Ascending aorta (tissue), 2 donors: ENCODE measurements around the gene GFRA1. TPM values are rescaled to one million over a fixed set of nuclear protein-coding genes. Genes with fewer than 3 reads are reported as not detected.

Experiments used
- DNase-seq, 2 donors: peaks; one replicate each; pipeline ENCODE4 v3.0.0-alpha.2; 2019; ENCODE audit warnings: low spot score in 2 of 2
- H3K27ac ChIP-seq, 2 donors: fragments of 200-600 bp; sonication (generic); one replicate each; pipeline ENCODE4 v1.5.1; 2016 to 2017; ENCODE audit warnings: mild to moderate bottlenecking in 1 of 2
- H3K27me3 ChIP-seq: fragments of 200-600 bp; sonication (generic); one replicate; pipeline ENCODE4 v1.5.1; 2017
- H3K36me3 ChIP-seq, 2 donors: fragments of 200-600 bp; sonication (generic); one replicate each; pipeline ENCODE4 v1.5.1; 2016
- H3K4me1 ChIP-seq, 2 donors: fragments of 200-600 bp; sonication (generic); one replicate each; pipeline ENCODE4 v1.5.1; 2016 to 2017; ENCODE audit warnings: mild to moderate bottlenecking in 1 of 2
- H3K4me3 ChIP-seq, 2 donors: fragments of 200-600 bp; sonication (generic); one replicate each; pipeline ENCODE4 v1.5.1; 2016 to 2017; ENCODE audit warnings: mild to moderate bottlenecking in 1 of 2
- H3K9me3 ChIP-seq, 2 donors: fragments of 200-600 bp; sonication (generic); one replicate each; pipeline ENCODE4 v1.5.1; 2016
- CTCF ChIP-seq, 3 experiments: fragments of 200-600 bp in 2 of 3; fragments of 450-650 bp in 1 of 3; sonication (generic) in 2 of 3; IDR thresholded peaks; one replicate each; pipeline ENCODE4 v1.5.1; 2016 to 2019; ENCODE audit warnings: antibody characterized with exemption in 3 of 3, mild to moderate bottlenecking in 1 of 3, moderate library complexity in 1 of 3
- intact Hi-C: fragments of 100-400 bp; cut with DNase I; formaldehyde crosslinking; loops from one replicate; pipeline ENCODE4 v1.15.1; 2023
- total RNA-seq: library from RNA; depleted of rRNA; stranded (reverse); fragments of >200 nt; gene quantifications from one replicate; pipeline ENCODE4 v1.1.0, GENCODE V29; 2016

The GFRA1 gene
- total RNA-seq, 1 donor from 2014 or later, result 7.0 TPM

GRCh38 chr10:116115797-116116196, 157.2 kb downstream of the GFRA1 start:
- Histone ChIP-seq H3K4me1 (no peaks in the 10 kb centered on the region), H3K4me3 (no peak overlapping the region), H3K36me3 (no peaks in the 10 kb centered on the region), H3K27ac (no peak overlapping the region), H3K27me3 (no peaks in the 10 kb centered on the region), H3K9me3 (no peaks in the 10 kb centered on the region)
- intact Hi-C loops, result no loop called here
- no peak for DNase-seq
- no peak for TF ChIP-seq CTCF (IDR thresholded peaks at IDR 0.05)

- TF ChIP-seq CTCF (IDR thresholded peaks at IDR 0.05), result no peak
- Histone ChIP-seq H3K27me3 (no peaks in the 10 kb centered on the region), H3K4me1 (no peaks in the 10 kb centered on the region), H3K4me3 (no peak overlapping the region), H3K27ac (no peak overlapping the region), H3K9me3 (no peaks in the 10 kb centered on the region), H3K36me3 (no peaks in the 10 kb centered on the region)
- intact Hi-C loops, result no loop called here
- DNase-seq, result no peak
Observed at GRCh38 chr10:116115036-116115641, 157.9 kb downstream of the GFRA1 start.

GRCh38 chr10:116113721-116114501, 159.1 kb downstream of the GFRA1 start:
- no peak for DNase-seq
- H3K9me3 ChIP-seq, result no peaks in the 10 kb centered on the region
- H3K27ac ChIP-seq, result no peak overlapping the region
- intact Hi-C loops, result no loop called here
- no peaks in the 10 kb centered on the region for H3K27me3 ChIP-seq
- H3K4me3 ChIP-seq, result no peak overlapping the region
- no peaks in the 10 kb centered on the region for H3K4me1 ChIP-seq
- TF ChIP-seq CTCF (IDR thresholded peaks at IDR 0.05), result no peak
- H3K36me3 ChIP-seq, result no peaks in the 10 kb centered on the region

GRCh38 chr10:116112232-116113231, 160.5 kb downstream of the GFRA1 start:
- Histone ChIP-seq H3K36me3 (no peaks in the 10 kb centered on the region), H3K4me3 (no peak overlapping the region), H3K27ac (no peak overlapping the region), H3K27me3 (no peaks in the 10 kb centered on the region), H3K4me1 (no peaks in the 10 kb centered on the region), H3K9me3 (no peaks in the 10 kb centered on the region)
- no peak for TF ChIP-seq CTCF (IDR thresholded peaks at IDR 0.05)
- DNase-seq, result no peak
- intact Hi-C loops, result no loop called here

- H3K4me1 ChIP-seq, result no peaks in the 10 kb centered on the region
- H3K27ac ChIP-seq, result no peak overlapping the region
- H3K9me3 ChIP-seq, result no peaks in the 10 kb centered on the region
- no peak overlapping the region for H3K4me3 ChIP-seq
- intact Hi-C loops, result no loop called here
- no peaks in the 10 kb centered on the region for H3K36me3 ChIP-seq
- H3K27me3 ChIP-seq, result no peaks in the 10 kb centered on the region
- TF ChIP-seq CTCF (IDR thresholded peaks at IDR 0.05), result no peak
- DNase-seq, result peak in 1 of 2 donors; percentile 19
Observed at GRCh38 chr10:116111483-116112095, 161.4 kb downstream of the GFRA1 start.
